Measurements from ENCODE around the gene FSTL3. TPM values are rescaled to one million over a fixed set of nuclear protein-coding genes. Genes with fewer than 3 reads are reported as not detected.

FSTL3 gene
- total and polyA plus RNA-seq, 2 of the 8 experiments (the other 6 are each of a cell fraction or from before 2014, with no cell fraction given) = 8.1 to 11.8 TPM

GRCh38 chr19:662962-663681 lies 13.1 kb upstream of the FSTL3 start, which contains the start of gene RNF126 (continued):
- TF ChIP-seq SP1 (IDR thresholded peaks at IDR 0.05; ENCODE audit: low read depth, low read length) (peak; percentile 55; the same call in 1 of the 2 replicates), TAF1 (IDR thresholded peaks at IDR 0.05; ENCODE audit: low read depth, low read length) (peak; percentile 59; the same call in 1 of the 2 replicates), SIN3A (conservative IDR thresholded peaks at IDR 0.05 in 1 of 2, IDR thresholded peaks at IDR 0.05 in 1 of 2; ENCODE audit: low read depth in 1 of 2, low read length in 2 of 2) (0 out of 4 replicates have a peak, but pooled peaks have one; percentile 22 to 49), TEAD4 (IDR thresholded peaks at IDR 0.05; ENCODE audit: low read depth, low read length) (no peak), RXRA (IDR thresholded peaks at IDR 0.05; ENCODE audit: insufficient read depth, low read depth, low read length) (no peak), FOSL1 (IDR thresholded peaks at IDR 0.05; ENCODE audit: insufficient read depth, low read depth, low read length) (no peak), CTBP2 (IDR thresholded peaks at IDR 0.05; ENCODE audit: borderline replicate concordance, insufficient read depth, insufficient read length, low read length) (no peak), RFX5 (IDR thresholded peaks at IDR 0.05; ENCODE audit: borderline replicate concordance, low read depth, low read length) (no peak), TAF7 (optimal IDR thresholded peaks at IDR 0.05; ENCODE audit: borderline replicate concordance, low read depth, low read length) (no peak), EZH2 (IDR thresholded peaks at IDR 0.05; ENCODE audit: low read depth, low read length, severe bottlenecking) (no peak), JUN (IDR thresholded peaks at IDR 0.05; ENCODE audit: low read depth, low read length) (no peak), SUZ12 (IDR thresholded peaks at IDR 0.05; ENCODE audit: low read length) (no peak), CREB1 (IDR thresholded peaks at IDR 0.05) (peak; percentile 52; the same call in 1 of the 2 replicates), NANOG (IDR thresholded peaks at IDR 0.05; ENCODE audit: insufficient read depth, low read depth, low read length, poor library complexity, severe bottlenecking) (no peak), SRF (IDR thresholded peaks at IDR 0.05; ENCODE audit: low read depth, low read length) (no peak), TCF12 (IDR thresholded peaks at IDR 0.05; ENCODE audit: low read depth, low read length) (no peak), BCL11A (IDR thresholded peaks at IDR 0.05; ENCODE audit: low read depth in 2 of 2, low read length in 2 of 2) (no peak), PHF8 (conservative IDR thresholded peaks at IDR 0.05; ENCODE audit: low read depth, low read length) (peak; percentile 81)
- TF ChIP-seq, protein P1, sequence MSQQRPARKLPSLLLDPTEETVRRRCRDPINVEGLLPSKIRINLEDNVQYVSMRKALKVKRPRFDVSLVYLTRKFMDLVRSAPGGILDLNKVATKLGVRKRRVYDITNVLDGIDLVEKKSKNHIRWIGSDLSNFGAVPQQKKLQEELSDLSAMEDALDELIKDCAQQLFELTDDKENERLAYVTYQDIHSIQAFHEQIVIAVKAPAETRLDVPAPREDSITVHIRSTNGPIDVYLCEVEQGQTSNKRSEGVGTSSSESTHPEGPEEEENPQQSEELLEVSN (IDR thresholded peaks at IDR 0.05) = no peak
- TF ChIP-seq, protein P2, sequence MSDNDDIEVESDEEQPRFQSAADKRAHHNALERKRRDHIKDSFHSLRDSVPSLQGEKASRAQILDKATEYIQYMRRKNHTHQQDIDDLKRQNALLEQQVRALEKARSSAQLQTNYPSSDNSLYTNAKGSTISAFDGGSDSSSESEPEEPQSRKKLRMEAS (IDR thresholded peaks at IDR 0.05) = peak; percentile 71; the same call in 1 of the 2 replicates
- TF ChIP-seq, protein P3, sequence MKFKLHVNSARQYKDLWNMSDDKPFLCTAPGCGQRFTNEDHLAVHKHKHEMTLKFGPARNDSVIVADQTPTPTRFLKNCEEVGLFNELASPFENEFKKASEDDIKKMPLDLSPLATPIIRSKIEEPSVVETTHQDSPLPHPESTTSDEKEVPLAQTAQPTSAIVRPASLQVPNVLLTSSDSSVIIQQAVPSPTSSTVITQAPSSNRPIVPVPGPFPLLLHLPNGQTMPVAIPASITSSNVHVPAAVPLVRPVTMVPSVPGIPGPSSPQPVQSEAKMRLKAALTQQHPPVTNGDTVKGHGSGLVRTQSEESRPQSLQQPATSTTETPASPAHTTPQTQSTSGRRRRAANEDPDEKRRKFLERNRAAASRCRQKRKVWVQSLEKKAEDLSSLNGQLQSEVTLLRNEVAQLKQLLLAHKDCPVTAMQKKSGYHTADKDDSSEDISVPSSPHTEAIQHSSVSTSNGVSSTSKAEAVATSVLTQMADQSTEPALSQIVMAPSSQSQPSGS (IDR thresholded peaks at IDR 0.05; ENCODE audit: low read length) = no peak
